ENCODE results near the gene ENOX2.

The ENOX2 gene

GRCh38 chrX:130704053-130705038 lies 198.7 kb downstream of the ENOX2 start:
- no peak for TF ChIP-seq CTCF (IDR thresholded peaks at IDR 0.05; ENCODE audit: borderline replicate concordance, insufficient read depth, low read depth, low read length)
- H3K4me3 ChIP-seq (ENCODE audit: low read depth, low read length): no peak overlapping the region

GRCh38 chrX:130702867-130703707 lies 199.9 kb downstream of the ENOX2 start:
- no peak for TF ChIP-seq CTCF (IDR thresholded peaks at IDR 0.05; ENCODE audit: borderline replicate concordance, insufficient read depth, low read depth, low read length)

GRCh38 chrX:130700629-130701028 lies 202.4 kb downstream of the ENOX2 start:
- no peak overlapping the region for H3K4me3 ChIP-seq (ENCODE audit: low read depth, low read length)
- TF ChIP-seq CTCF (IDR thresholded peaks at IDR 0.05; ENCODE audit: borderline replicate concordance, insufficient read depth, low read depth, low read length): no peak

More at GRCh38 chrX:130702867-130703707, 199.9 kb downstream of the ENOX2 start:
- no peak overlapping the region for H3K4me3 ChIP-seq (ENCODE audit: low read depth, low read length)

- no peak overlapping the region for H3K4me3 ChIP-seq (ENCODE audit: low read depth, low read length)
- TF ChIP-seq CTCF (IDR thresholded peaks at IDR 0.05; ENCODE audit: borderline replicate concordance, insufficient read depth, low read depth, low read length): no peak
Measured at GRCh38 chrX:130699618-130700017, 203.4 kb downstream of the ENOX2 start.

- H3K4me3 ChIP-seq (ENCODE audit: low read depth, low read length): no peak overlapping the region
- TF ChIP-seq CTCF (IDR thresholded peaks at IDR 0.05; ENCODE audit: borderline replicate concordance, insufficient read depth, low read depth, low read length): no peak
Measured at GRCh38 chrX:130696542-130696941, 206.5 kb downstream of the ENOX2 start.

- TF ChIP-seq CTCF (IDR thresholded peaks at IDR 0.05; ENCODE audit: borderline replicate concordance, insufficient read depth, low read depth, low read length): no peak
- no peak overlapping the region for H3K4me3 ChIP-seq (ENCODE audit: low read depth, low read length)
Measured at GRCh38 chrX:130695931-130696330, 207.1 kb downstream of the ENOX2 start.

All from GM12875 (cell line).